Activated CD4-positive, alpha-beta memory T cell treated with anti-CD3 and anti-CD28 coated beads for 36 hours (primary cell): ENCODE data around the gene FGFR4. TPM values are rescaled to one million over a fixed set of nuclear protein-coding genes. Genes with fewer than 3 reads are reported as not detected.

Experiments used
- CTCF ChIA-PET: fragments of 350-600 bp; sonication (Branson Sonifier 250); formaldehyde crosslinking; loops from one replicate; lab custom pipeline; 2021; ENCODE audit warnings: antibody characterized with exemption, inconsistent platforms; lab: Charles Lee
- POLR2A ChIA-PET: fragments of 350-600 bp; sonication (Branson Sonifier 250); formaldehyde crosslinking; loops from one replicate; lab custom pipeline; 2021; ENCODE audit warnings: antibody characterized with exemption; lab: Charles Lee
- DNase-seq: peaks from one replicate; pipeline ENCODE4 v3.0.0-alpha.2; 2020
- H3K27ac Mint-ChIP-seq: one replicate; pipeline ENCODE4 v1.8.0; 2021; ENCODE audit warnings: mixed read lengths
- H3K27me3 Mint-ChIP-seq: one replicate; pipeline ENCODE4 v1.8.0; 2021; ENCODE audit warnings: mixed read lengths
- H3K36me3 Mint-ChIP-seq: one replicate; pipeline ENCODE4 v1.8.0; 2021; ENCODE audit warnings: mixed read lengths
- H3K4me1 Mint-ChIP-seq: one replicate; pipeline ENCODE4 v1.8.0; 2021; ENCODE audit warnings: low read depth, mixed read lengths
- H3K4me3 Mint-ChIP-seq: one replicate; pipeline ENCODE4 v1.8.0; 2021; ENCODE audit warnings: mild to moderate bottlenecking, mixed read lengths
- H3K9me3 Mint-ChIP-seq: one replicate; pipeline ENCODE4 v1.8.0; 2021; ENCODE audit warnings: mixed read lengths
- intact Hi-C: fragments of 100-400 bp; cut with micrococcal nuclease; formaldehyde crosslinking; loops from one replicate; pipeline ENCODE4 v1.15.1; 2023
- total RNA-seq, 2 experiments: library from RNA; stranded (reverse); gene quantifications; one replicate each; pipeline ENCODE4 v1.2.3, GENCODE V29; 2021

FGFR4 gene
- total RNA-seq, 2 experiments from 2014 or later, result 0.76 to 0.87 TPM

- Mint-ChIP-seq H3K36me3 (no peaks in the 10 kb centered on the region), H3K9me3 (no peaks in the 10 kb centered on the region), H3K27me3 (no peaks in the 10 kb centered on the region), H3K4me1 (peaks cover 25% of the 10 kb centered on the region), H3K4me3 (no peak overlapping the region), H3K27ac (peak overlapping the region; percentile 44)
- ChIA-PET POLR2A (interaction anchor here (1.0 kb wide), 1 partner anchor 11 kb away, joined by 3 read pairs; no protein-coding TSS in a partner anchor), CTCF (interaction anchor here (1.1 to 1.5 kb wide), 3 partner anchors 14 to 181 kb away, joined by 5 to 12 read pairs (median 5); no protein-coding TSS in a partner anchor)
- peak; percentile 41 for DNase-seq
- intact Hi-C loops, result no loop called here
Observed at GRCh38 chr5:177128551-177128981, 41.9 kb downstream of the FGFR4 start.

GRCh38 chr5:177130211-177131018 lies 43.7 kb downstream of the FGFR4 start:
- Mint-ChIP-seq H3K4me3 (no peak overlapping the region), H3K4me1 (peaks cover 35% of the 10 kb centered on the region), H3K9me3 (no peaks in the 10 kb centered on the region), H3K36me3 (peaks cover 10% of the 10 kb centered on the region), H3K27ac (peak overlapping the region; percentile 30), H3K27me3 (no peaks in the 10 kb centered on the region)
- no peak for DNase-seq
- intact Hi-C loops, result loop anchor here (5.0 kb wide), 3 partner anchors 172 to 593 kb away; partner anchors contain the start of genes LMAN2, PRELID1, RAB24 and RNF44
- ChIA-PET CTCF (interaction anchor here (0.7 to 1.9 kb wide), 3 partner anchors 16 to 179 kb away, joined by 3 to 5 read pairs (median 3); no protein-coding TSS in a partner anchor), POLR2A (no interaction called here)

- DNase-seq, result no peak
- POLR2A ChIA-PET, result no interaction called here
- Mint-ChIP-seq H3K4me1 (peaks cover 38% of the 10 kb centered on the region), H3K9me3 (no peaks in the 10 kb centered on the region), H3K27ac (peak overlapping the region; percentile 30), H3K27me3 (no peaks in the 10 kb centered on the region), H3K36me3 (peaks cover 13% of the 10 kb centered on the region), H3K4me3 (no peak overlapping the region)
- intact Hi-C loops, result loop anchor here (5.0 kb wide), 3 partner anchors 171 to 594 kb away; partner anchors contain the start of genes LMAN2, PRELID1, RAB24 and RNF44
- CTCF ChIA-PET, result interaction anchor here (1.4 to 1.9 kb wide), 2 partner anchors 16 to 178 kb away, joined by 3 to 5 read pairs; no protein-coding TSS in a partner anchor
Observed at GRCh38 chr5:177131019-177131320, 44.3 kb downstream of the FGFR4 start.

- intact Hi-C loops, result loop anchor here (5.0 kb wide), 3 partner anchors 171 to 594 kb away; partner anchors contain the start of genes LMAN2, PRELID1, RAB24 and RNF44
- Mint-ChIP-seq H3K36me3 (peaks cover 18% of the 10 kb centered on the region), H3K27me3 (no peaks in the 10 kb centered on the region), H3K4me1 (peaks cover 43% of the 10 kb centered on the region), H3K27ac (peak overlapping the region; percentile 20), H3K9me3 (no peaks in the 10 kb centered on the region), H3K4me3 (peak overlapping the region; percentile 6)
- no peak for DNase-seq
- POLR2A ChIA-PET, result no interaction called here
- CTCF ChIA-PET, result interaction anchor here (1.4 to 1.9 kb wide), 2 partner anchors 17 to 178 kb away, joined by 3 to 5 read pairs; no protein-coding TSS in a partner anchor
Observed at GRCh38 chr5:177131352-177132135, 44.8 kb downstream of the FGFR4 start.

- Mint-ChIP-seq H3K9me3 (no peaks in the 10 kb centered on the region), H3K4me3 (peak overlapping the region; percentile 55), H3K27ac (peak overlapping the region; percentile 69), H3K4me1 (peaks cover 49% of the 10 kb centered on the region), H3K36me3 (peaks cover 25% of the 10 kb centered on the region), H3K27me3 (no peaks in the 10 kb centered on the region)
- POLR2A ChIA-PET, result interaction anchor here (0.9 to 1.7 kb wide), 3 partner anchors 8 to 14 kb away, joined by 3 to 4 read pairs (median 3); no protein-coding TSS in a partner anchor
- DNase-seq, result peak; percentile 57
- intact Hi-C loops, result loop anchor here (1.0 to 5.0 kb wide), 5 partner anchors 18 to 595 kb away; partner anchors contain the start of genes LMAN2, PRELID1, RAB24 and RNF44
- CTCF ChIA-PET, result interaction anchor here (6.8 kb wide), 1 partner anchor 20 kb away, joined by 66 read pairs; no protein-coding TSS in a partner anchor
Observed at GRCh38 chr5:177132136-177133095, 45.7 kb downstream of the FGFR4 start.

- Mint-ChIP-seq H3K9me3 (no peaks in the 10 kb centered on the region), H3K4me1 (peaks cover 46% of the 10 kb centered on the region), H3K36me3 (peaks cover 29% of the 10 kb centered on the region), H3K27ac (peak within 1 kb of the TSS; percentile 89), H3K27me3 (no peaks in the 10 kb centered on the region), H3K4me3 (peak within 1 kb of the TSS; percentile 90)
- DNase-seq, result peak; percentile 93
- CTCF ChIA-PET, result interaction anchor here (2.0 to 6.8 kb wide), 2 partner anchors 21 to 258 kb away, joined by 4 to 66 read pairs; no protein-coding TSS in a partner anchor
- POLR2A ChIA-PET, result interaction anchor here (0.9 to 1.7 kb wide), 3 partner anchors 9 to 15 kb away, joined by 3 to 4 read pairs (median 3); no protein-coding TSS in a partner anchor
- intact Hi-C loops, result loop anchor here (1.0 to 5.0 kb wide), 5 partner anchors 19 to 596 kb away; partner anchors contain the start of genes LMAN2, PRELID1, RAB24 and RNF44
Observed at GRCh38 chr5:177133096-177133852, 46.6 kb downstream of the FGFR4 start, which contains the start of gene NSD1. TSS of gene NSD1 (plus strand) at chr5:177133773. CDS start at chr5:177135104, 1,331 bp downstream.

GRCh38 chr5:177133853-177134696 lies 47.4 kb downstream of the FGFR4 start:
- Mint-ChIP-seq H3K4me1 (peaks cover 38% of the 10 kb centered on the region), H3K9me3 (no peaks in the 10 kb centered on the region), H3K36me3 (peaks cover 29% of the 10 kb centered on the region), H3K27me3 (no peaks in the 10 kb centered on the region), H3K4me3 (peak overlapping the region; percentile 90), H3K27ac (peak overlapping the region; percentile 89)
- peak; percentile 54 for DNase-seq
- intact Hi-C loops, result loop anchor here (1.0 to 5.0 kb wide), 5 partner anchors 20 to 597 kb away; partner anchors contain the start of genes LMAN2, PRELID1, RAB24 and RNF44
- CTCF ChIA-PET, result interaction anchor here (1.2 to 6.8 kb wide), 3 partner anchors 22 to 257 kb away, joined by 3 to 66 read pairs (median 4); no protein-coding TSS in a partner anchor
- POLR2A ChIA-PET, result interaction anchor here (0.6 to 1.7 kb wide), 4 partner anchors 8 to 169 kb away, joined by 3 to 5 read pairs (median 4); partner anchors contain the start of genes PRELID1 and RAB24

GRCh38 chr5:177134697-177135225 lies 48.0 kb downstream of the FGFR4 start:
- no peaks in the 10 kb centered on the region for H3K9me3 Mint-ChIP-seq
- H3K27me3 Mint-ChIP-seq, result no peaks in the 10 kb centered on the region
- peaks cover 34% of the 10 kb centered on the region for H3K4me1 Mint-ChIP-seq
- peaks cover 31% of the 10 kb centered on the region for H3K36me3 Mint-ChIP-seq
- POLR2A ChIA-PET, result interaction anchor here (1.1 to 1.7 kb wide), 3 partner anchors 8 to 169 kb away, joined by 3 to 4 read pairs (median 3); partner anchors contain the start of genes PRELID1 and RAB24
- no peak for DNase-seq
- H3K27ac Mint-ChIP-seq, result peak overlapping the region; percentile 89
- intact Hi-C loops, result loop anchor here (5.0 kb wide), 3 partner anchors 168 to 597 kb away; partner anchors contain the start of genes LMAN2, PRELID1, RAB24 and RNF44
- CTCF ChIA-PET, result interaction anchor here (1.2 to 6.8 kb wide), 3 partner anchors 22 to 256 kb away, joined by 3 to 66 read pairs (median 4); no protein-coding TSS in a partner anchor
- H3K4me3 Mint-ChIP-seq, result peak overlapping the region; percentile 90

- peaks cover 42% of the 10 kb centered on the region for H3K36me3 Mint-ChIP-seq
- intact Hi-C loops, result no loop called here
- H3K27me3 Mint-ChIP-seq, result no peaks in the 10 kb centered on the region
- no peak overlapping the region for H3K27ac Mint-ChIP-seq
- POLR2A ChIA-PET, result no interaction called here
- DNase-seq, result no peak
- no peaks in the 10 kb centered on the region for H3K9me3 Mint-ChIP-seq
- no peak overlapping the region for H3K4me3 Mint-ChIP-seq
- H3K4me1 Mint-ChIP-seq, result peaks cover 44% of the 10 kb centered on the region
- CTCF ChIA-PET, result interaction anchor here (1.7 kb wide), 1 partner anchor 26 kb away, joined by 7 read pairs; no protein-coding TSS in a partner anchor
Observed at GRCh38 chr5:177140312-177140711, 53.6 kb downstream of the FGFR4 start.
